Activated CD4-positive, alpha-beta T cell treated with anti-CD3 and anti-CD28 coated beads for 1 hour (primary cell): Measurements from ENCODE around the gene SUMO4.

Experiments used
- DNase-seq: peaks from one replicate; pipeline ENCODE4 v3.0.0-alpha.2; 2020

The SUMO4 gene

DNA sequence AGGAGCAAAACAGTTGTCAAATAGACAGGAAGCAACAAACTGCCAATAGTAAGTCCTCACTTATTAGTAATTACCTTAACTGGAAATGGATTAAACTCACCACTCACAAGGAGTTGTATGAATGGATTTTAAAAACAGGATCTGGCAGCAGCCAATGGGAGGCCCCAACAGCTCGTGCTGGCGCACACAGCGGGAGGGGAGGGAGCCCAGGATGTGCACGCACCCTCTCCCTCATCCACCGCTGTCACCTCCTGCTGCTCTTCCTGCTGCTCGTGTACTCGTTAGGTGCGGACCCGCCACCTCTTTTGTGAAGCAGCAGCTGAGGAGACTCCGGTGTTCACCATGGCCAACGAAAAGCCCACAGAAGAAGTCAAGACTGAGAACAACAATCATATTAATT lies at the start of gene SUMO4:
TSS of gene SUMO4 (plus strand) at position 213 of the 400 bp plus-strand sequence. CDS start at position 343, 130 bp downstream.
- DNase-seq: no peak

GRCh38 chr6:149354009-149354408 lies 46.1 kb upstream of the SUMO4 start:
- no peak for DNase-seq

GRCh38 chr6:149356081-149356750 lies 43.8 kb upstream of the SUMO4 start:
- no peak for DNase-seq

DNA sequence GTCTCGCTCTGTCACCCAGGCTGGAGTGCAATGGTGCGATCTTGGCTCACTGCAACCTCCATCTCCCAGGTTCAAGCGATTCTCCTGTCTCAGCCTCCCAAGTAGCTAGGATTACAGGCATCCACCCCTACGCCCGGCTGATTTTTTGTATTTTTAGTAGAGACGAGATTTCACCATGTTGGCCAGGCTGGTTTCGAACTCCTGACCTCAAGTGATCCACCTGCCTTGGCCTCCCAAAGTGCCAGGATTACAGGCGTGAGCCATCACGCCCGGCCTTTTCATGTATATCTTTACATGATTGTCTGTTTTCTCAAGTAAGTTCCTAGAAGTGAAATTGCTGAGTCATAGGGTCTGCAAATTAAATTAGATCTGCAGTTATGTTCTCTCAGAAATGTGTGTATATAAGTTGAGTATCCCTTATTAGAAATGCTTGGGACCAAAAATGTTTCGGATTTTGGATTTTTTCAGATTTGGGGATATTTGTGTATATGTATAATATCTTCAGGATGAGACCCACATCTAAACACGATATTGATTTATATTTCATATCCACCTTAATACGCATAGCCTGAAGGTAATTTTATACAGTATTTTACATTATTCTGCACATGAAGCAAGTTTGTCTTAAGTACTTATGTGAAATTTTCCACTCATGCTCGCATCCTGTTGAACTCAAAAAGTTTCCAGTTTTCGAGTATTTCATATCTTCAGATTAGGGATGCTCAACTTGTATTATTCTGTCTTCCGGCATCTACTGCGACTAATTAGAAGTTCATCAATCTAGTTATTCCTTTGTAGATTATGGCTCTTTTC lies 42.1 kb upstream of the SUMO4 start:
- no peak for DNase-seq

DNA sequence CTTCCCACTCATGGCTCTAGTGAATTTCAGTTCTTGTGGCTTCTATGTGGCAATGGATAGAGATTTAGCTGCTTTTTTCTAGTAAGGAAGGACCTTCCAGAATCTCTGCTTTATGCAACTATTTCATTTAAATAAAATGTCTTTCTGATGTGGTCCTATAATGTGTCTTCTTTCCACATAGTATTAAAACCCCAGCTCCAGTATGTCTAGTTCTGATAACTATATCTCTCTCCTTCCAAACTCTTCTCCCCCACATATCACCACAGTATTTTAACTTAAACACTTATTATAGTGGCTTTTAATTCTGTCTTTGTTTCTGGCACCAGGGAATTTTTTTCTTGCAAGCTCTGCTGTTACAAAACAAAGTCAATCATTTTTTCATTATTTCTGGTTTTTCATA lies 40.6 kb upstream of the SUMO4 start:
- no peak for DNase-seq

DNA sequence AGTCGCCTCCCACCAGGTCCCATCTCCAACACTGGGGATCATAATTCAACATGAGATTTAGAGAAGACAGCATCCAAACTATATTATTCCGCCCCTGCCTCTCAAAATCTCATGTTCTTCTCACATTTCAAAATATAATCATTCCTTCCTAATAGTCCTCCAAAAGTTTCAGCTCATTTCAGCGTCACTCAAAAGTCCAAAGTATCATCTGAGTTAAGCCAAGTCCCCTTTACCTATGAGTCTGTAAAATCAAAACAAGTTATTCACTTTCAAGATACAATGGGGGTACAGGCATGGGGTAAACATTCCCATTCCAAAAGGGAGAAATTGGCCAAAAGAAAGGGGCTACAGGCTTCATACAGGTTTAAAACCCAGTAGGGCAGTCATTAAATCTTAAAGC lies 39.5 kb upstream of the SUMO4 start:
- no peak for DNase-seq

DNA sequence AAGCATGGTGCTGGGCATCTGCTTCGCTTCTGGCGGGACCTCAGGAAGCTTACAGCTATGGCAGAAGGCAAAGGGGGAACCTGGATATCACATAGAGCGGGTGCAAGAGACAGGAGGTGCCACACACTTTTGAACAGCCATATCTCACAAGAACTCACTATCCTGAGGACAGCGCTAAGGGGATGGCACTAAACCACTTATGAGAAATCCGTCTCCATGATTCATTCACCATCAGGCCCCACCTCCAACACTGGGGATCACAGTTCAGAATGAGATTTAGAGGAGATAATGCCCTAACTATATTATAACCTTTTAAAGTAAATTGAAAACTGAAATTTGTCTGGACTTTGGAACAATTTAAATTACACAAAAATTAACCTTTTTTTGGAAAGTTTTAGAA lies 37.8 kb upstream of the SUMO4 start:
- no peak for DNase-seq

- DNase-seq: no peak
Measured at GRCh38 chr6:149363154-149363553, 36.9 kb upstream of the SUMO4 start.

- no peak for DNase-seq
Measured at GRCh38 chr6:149364557-149364956, 35.5 kb upstream of the SUMO4 start.

DNA sequence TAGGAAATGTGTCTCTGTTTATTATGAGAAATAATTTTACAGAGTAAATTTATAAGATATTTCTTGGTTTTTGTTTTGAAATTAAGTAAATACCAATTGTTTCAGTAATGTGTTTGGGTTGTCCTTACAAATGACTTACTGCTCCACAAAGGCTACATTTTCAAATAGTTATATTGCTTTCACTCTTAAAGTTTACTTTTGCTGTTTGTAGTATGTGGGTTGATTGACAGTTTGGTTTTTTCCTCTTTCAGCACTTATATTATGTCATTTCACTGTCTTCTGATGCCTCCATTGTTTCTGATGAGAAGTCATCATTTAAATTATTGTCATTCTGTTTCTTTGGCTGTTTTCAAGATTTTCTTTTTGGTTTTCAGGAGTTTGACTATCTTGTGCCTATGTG lies 34.9 kb upstream of the SUMO4 start:
- no peak for DNase-seq

GRCh38 chr6:149366267-149366921 lies 33.7 kb upstream of the SUMO4 start:
- DNase-seq: no peak

- DNase-seq: no peak
Measured at GRCh38 chr6:149368065-149368464, 32.0 kb upstream of the SUMO4 start.

DNA sequence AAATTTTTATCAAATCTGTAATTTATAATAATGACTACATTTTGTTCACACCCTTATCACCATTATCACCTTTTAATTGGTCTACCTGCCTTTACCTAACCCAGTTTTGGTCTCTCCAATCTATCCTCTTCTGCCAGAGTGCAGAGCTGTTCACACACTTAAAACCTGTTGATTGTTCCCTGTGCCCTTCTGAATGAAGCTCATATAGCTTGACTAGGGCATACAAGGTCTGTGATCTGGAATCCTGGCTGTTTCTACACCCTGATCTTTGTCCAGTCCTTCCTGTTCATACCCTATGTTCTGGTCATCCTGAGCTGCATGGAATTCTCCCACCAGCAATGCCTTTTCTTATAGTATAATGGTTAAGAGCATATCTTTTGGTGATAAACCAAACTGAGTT lies 28.9 kb upstream of the SUMO4 start:
- no peak for DNase-seq

GRCh38 chr6:149372062-149372461 lies 28.0 kb upstream of the SUMO4 start:
- DNase-seq: no peak

DNA sequence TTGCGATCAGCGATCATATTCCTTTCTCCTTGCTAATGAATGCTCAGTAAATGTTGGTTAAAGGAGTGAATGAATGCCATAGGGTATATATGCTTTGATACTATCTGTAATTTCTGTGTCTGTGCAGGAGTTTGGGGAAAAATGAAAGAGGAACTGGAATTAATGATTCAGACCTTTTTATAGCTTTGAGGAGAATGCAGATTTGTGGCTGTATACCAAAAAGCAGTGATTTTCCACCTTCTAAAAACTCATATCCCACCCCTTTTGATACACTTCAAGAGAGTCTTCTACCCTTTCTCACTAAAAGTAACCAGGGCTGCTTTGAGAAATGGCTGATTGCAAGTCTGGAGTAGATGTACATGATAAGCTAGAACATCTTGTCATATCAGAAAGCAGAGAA lies 26.6 kb upstream of the SUMO4 start:
- DNase-seq: no peak

DNA sequence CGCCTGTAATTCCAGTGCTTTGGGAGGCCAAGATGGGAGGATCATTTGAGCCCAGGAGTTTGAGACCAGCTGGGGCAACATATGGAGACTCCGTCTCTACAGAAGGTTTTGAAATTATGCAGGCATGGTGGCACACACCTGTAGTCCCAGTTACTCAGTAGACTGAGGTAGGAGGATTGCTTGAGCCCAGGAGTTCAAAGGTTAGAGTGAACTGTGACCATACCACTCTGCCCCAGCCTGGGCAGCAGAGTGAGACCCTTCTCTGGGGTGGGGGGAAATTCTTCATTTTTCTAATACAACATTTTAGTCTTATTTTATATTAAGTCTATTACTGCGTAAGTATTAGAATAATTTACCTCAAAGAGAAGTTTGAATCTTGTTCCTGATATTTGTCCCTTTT lies 20.1 kb upstream of the SUMO4 start:
- no peak for DNase-seq

GRCh38 chr6:149380523-149380922 lies 19.5 kb upstream of the SUMO4 start:
- DNase-seq: no peak

- DNase-seq: no peak
Measured at GRCh38 chr6:149383371-149383770, 16.7 kb upstream of the SUMO4 start.

DNA sequence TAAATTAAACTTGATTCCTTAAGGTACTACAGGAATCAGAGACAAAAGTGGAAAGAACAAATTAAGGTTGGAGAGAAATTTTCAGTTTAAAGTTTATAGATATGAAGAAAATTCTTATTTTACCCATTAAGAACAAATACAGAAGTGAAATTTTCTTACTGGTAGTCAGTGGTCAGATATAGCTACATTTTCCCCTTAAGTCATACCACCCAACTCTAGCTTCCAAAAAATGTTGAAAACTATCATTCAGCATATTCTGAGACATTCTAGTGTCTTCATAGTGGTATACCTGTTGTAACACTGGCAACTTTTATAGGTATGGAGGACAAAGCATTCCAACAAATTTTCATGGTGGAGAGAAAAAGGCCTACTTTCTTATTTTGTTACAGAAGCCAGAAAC lies 15.6 kb upstream of the SUMO4 start:
- no peak for DNase-seq

DNA sequence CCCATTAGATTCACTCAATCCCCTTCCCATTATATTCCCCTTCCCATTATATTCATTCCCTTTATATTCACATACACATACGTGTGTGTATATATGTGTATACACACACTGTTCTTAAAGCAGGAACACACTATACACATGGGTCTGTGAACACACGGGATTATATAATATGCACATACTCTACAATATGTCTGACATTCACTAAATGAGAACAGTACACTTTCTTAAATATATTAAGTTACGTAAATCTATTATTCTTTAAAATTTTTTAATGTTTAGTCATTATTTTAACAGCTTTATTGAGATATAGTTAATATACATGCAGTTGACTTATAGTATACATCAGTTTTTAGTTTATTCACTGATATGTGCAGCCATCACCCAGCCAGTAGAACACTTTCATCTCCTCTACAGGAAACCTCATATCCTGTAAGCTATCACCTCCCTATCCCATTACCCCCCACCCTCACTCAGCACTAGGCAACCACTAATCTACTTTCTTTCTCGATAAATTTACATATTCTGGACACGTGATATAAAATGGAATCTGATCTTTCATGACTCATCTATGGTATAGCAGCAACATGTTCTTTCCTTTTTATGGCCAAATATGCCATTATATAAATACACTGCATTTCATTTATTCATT lies 13.9 kb upstream of the SUMO4 start:
- DNase-seq: no peak

- DNase-seq: no peak
Measured at GRCh38 chr6:149387779-149388512, 12.1 kb upstream of the SUMO4 start.

DNA sequence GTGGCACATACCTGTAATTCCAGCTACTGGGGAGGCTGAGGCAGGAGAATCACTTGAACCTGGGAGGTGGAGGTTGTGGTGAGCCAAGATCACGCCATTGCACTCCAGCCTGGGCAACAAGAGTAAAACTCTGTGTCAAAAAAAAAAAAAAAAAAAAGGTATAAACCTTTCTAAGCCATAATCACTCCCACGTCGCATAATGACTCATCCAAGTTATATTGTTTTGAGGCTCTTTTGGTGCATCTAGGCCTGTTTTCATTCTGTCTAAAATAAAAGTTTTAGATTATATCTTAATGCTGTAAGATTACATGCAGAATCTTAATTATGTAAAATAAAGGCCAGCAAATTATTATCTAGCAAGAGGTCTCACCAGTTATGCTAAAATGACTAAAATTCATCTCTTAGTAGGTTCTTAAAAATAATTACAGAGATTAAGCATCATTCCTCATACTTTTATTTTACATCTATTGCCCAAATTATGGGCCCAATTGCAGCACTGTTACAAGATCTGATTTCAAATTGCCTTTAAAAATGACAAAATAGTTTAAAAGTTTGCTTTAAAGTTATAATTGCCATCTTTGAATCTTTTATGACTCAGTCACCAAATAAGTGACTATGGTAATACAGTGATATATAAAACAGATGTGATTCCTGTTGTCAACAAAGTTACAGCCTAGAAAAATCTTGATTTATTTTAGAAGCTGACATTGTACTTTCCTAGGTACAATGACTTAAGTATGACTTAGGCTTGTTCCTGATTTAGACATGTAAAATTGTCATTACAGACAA lies 10.4 kb upstream of the SUMO4 start:
- DNase-seq: no peak
